ENCODE results near the gene CEACAM6.

Gene CEACAM6

DNA sequence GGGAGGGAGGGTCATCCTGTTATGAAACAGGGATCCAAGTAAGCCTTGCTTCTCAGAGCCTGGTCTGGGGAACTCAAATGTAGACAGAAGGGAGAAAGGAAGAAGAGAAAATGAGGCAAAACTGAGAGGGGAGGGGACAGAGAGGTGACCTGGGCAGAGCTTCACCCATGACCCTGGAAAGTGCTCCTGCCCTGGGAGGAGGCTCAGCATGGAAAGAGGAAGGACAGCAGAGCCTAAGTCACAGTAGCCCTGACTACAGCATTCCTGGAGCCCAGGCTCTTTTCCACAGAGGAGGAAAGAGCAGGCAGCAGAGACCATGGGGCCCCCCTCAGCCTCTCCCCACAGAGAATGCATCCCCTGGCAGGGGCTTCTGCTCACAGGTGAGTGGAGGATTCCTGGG is 41.0 kb downstream of the CEACAM6 start, which contains the start of gene CEACAM3:
Gene CEACAM3 (plus strand): TSS at position 226 of the 400 bp plus-strand sequence. CDS start 91 bp downstream, at position 317.
- no peak for DNase-seq (ENCODE audit: low read depth)

DNA sequence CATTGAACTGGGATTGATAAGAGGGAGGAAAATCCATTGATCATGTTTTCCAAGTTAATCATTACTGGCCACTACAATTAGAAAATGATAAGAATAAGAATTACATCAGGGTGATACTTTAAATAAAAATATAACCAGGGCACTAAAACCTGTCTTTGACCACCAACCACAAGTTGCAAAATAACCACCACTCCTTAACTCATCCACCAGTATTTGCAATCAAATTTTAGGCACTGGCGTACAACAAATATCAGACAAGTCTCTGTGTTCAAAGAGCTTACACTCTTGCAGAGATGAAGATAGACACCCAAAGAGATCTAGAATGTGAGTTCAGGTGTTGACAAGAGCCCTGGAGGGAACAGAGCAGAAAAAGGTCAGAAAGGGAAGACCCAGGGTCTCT is 41.6 kb downstream of the CEACAM6 start:
- no peak for DNase-seq (ENCODE audit: low read depth)

DNA sequence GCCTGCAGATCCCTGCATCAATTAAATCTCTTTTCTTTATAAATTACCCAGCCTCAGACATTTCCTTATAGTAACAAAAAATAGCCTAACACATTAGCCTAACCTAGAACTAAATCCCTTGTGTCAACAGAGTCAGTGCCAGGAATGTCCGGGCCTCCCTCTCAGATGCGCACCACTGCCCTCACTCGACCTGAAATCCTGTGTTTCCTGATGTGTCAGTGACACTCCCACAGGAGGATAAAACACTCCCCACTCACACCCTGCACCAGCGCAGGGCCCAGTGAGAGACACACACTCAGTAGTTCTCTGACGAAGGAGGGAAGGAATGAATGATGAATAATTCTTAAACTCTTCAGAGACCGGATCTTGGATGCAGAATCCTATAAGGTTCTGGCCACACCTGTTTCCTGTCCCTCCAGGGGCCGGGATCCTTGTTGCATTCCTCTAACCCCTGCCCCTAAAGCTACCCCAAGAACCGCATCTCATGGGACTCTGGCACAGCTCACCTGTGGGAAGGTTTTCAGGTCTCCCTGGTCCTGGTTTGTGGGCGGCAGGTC is 44.2 kb downstream of the CEACAM6 start:
- no peak for DNase-seq (ENCODE audit: low read depth)

DNA sequence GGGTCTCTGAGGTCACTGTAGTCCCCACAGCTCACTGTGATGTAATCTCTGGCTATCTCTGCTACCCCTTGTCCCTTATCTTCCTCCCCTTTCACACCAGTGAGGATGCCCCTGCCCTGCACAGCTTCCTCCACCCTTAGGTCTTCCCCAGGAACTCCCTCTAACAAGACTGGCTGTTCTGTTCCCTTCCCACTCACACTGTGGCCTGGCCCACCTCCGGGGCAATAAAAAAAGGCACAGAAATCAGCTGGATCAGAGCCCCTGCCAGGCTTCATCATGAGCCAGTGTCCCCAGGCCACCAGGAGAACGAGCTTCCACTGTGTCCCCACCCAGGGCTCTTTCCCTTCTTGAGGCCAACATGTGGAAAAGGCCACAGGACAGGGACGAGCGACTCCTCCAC is 45.7 kb downstream of the CEACAM6 start:
- DNase-seq (ENCODE audit: low read depth) = no peak

DNA sequence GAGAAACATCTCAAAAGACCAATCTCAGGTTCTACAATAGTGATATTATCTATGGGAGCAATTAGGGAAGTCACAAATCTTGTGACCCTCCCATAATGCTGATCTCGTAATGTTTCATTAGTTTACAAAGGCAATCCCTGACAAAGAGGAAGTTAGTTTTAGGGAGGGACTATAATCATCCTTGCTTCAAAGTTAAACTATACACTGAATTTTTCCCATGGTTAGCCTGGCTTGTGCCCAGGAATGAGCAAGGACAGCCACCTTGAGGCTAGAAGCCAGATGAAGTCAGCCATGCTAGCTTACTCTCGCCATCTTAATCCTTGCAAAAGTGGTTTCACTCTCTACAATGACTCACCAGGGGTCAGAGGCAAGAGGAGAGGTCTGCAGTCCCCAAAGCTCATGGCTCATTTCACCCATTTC is 46.5 kb downstream of the CEACAM6 start:
- no peak for DNase-seq (ENCODE audit: low read depth)

DNA sequence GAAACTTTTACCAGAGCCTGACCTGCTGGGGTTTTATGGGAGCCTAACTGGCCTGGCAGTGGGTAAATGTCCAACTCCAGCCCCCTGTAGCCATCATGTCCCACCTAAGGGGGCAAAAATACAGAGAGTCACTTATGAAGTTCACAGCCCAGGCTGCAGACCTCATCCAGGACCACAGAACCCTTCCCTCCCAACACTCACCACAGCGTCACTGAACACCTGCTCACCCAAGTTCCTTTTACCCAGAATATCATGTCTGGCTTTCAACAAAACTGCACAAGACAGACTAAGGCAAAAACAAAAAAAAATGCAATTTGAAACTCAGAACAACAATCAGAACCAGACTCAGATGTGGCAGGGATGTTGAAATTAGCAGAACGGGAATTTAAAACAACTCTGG is 47.4 kb downstream of the CEACAM6 start:
- DNase-seq (ENCODE audit: low read depth) = no peak

DNA sequence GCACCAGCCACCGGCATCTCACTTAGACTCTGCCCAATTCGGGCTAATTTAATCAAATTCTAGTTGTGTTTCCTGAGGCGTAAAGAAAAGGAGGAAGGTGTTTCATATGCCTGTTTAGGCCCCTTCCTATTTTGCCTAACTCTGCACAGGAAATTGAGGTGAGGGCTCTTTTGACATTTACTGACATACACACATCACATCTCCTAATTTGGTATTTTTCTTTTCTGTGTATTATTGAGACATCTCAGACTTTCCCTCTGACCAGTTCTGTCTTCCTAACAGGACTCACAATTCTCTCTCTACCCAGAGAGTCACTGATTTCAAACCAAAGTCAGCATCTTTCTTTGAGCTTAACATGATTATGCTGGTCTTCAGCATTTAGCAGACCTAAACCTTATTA is 49.0 kb downstream of the CEACAM6 start:
- no peak for DNase-seq (ENCODE audit: low read depth)

DNA sequence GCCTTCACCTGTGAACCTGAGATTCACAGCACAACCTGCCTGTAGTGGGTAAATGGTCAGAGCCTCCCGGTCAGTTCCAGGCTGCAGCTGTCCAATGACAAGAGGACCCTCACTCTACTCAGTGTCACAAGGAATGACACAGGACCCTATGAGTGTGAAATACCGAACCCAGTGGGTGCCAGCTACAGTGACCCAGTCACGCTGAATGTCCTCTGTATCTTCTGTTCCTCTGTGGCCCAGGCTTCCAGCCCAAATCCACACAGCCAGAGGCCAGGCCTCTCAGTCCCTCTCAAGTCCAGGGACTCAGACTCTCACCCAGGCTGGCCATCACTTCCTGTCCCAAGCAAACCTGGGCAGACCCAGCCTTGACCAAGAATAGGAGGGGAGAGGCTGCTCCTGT is 51.8 kb downstream of the CEACAM6 start:
- no peak for DNase-seq (ENCODE audit: low read depth)

DNA sequence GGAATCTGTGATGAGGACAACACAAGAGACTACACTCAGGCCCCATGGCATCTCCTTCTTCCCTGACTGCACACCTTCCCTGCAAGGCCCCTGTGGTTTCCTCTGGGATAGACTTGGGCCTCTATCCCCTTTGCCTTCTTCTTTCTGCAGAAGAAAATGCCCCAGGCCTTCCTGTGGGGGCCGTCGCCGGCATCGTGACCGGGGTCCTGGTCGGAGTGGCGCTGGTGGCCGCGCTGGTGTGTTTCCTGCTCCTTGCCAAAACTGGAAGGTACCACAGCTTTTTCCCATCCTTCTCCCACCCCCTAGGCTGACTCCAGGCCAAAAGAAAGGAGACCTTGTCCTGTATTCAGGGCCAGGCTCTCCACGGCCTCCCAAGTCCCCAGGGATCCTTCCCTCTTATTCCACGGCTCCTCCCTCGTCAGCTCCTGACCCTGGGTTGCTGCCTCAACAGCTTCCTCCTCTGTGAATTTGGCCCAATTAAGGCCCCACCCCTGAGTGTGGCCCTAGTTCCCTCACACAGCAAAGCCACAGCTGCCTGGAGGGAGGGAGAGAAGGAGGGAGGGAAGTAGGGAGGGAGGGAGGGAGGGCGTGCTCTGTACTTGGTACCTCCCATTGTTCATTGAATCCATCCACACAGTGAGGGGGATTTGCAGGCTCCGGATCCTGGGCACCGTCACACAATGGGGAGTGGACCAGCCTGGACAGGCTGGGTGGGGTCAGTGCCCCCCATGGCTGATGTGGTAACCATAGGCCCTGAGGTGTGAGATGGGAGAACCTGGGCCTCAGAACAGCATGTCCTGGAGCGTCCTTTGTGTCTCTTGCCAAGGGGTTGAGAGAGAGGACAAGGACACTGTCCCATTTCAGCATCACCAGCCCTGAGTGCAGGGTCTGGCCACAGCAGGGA is 53.6 kb downstream of the CEACAM6 start:
- no peak for DNase-seq (ENCODE audit: low read depth)

DNA sequence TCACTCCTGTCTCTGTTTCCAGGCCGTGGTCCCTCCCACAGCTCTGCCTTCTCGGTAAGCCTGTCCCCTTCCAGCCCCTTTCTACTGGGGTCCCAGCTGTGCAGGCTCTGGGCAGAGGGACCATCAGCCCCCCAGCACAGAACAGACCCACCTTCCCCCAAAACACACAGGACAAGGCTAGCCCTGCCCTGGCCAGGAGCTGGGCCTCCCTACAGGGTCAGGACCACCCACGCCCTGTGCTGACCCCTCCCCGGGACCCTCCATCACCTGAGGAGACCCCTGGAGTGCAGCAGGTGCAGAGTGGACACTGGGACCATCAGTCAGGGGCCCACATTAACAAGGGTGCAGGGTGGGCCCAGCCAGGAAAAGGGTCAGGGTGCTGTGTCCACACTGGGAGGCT is 55.0 kb downstream of the CEACAM6 start:
- DNase-seq (ENCODE audit: low read depth) = no peak

DNA sequence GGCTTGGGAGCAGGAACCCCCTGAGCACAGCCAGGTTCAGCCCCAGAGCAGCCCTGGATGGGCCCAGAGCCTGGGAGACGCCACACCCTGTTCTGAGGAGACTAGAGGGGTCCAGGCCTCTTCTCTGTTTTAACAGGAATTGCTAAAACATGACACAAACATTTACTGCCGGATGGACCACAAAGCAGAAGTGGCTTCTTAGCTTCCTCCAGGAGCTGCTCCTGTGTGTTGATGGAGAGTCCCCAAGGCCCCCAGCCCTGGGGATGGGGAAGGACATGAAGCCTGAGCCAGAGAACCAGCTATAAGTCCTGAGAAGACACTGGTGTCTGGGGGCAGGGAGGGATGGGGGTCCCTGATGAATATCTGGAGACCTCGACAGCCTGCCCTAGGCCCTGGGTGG is 55.7 kb downstream of the CEACAM6 start:
- no peak for DNase-seq (ENCODE audit: low read depth)

DNA sequence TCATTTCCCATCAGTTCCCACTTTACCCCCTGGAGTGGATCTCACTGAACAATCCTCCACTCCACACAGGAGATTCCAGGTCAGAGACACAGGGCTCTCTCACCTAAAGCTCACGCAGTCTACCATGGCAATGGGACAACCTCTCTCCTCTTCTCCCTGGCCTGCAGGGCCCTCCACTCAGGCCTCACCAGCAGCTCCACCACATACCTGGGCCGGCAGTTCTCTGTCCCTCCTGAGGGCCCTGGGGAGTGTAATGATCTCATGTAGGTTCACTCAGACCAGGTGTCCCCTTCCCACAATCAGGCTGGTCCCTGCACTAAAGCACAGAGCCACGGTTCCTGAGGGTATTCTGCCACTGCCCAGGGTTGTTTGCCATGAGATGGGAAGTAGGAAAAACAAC is 56.7 kb downstream of the CEACAM6 start:
- DNase-seq (ENCODE audit: low read depth) = no peak

DNA sequence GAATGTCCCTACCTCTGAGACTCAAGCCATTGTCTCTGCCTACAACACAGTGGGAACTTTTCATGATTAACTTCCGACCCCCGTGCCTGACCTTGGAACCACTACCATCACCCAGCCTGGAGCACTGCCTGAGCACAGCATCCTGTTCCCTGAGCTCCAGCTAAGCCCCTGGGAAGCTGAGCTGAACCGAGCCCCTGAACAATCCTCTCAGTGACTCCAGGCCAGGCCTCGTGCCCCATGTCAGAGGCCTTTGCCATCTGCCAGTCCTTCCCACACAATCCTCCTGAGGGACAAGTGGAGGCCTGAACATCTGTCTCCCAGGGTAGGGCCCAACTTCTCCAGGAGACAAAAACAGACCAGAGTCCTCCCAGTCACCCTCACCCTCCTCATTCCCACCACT is 58.6 kb downstream of the CEACAM6 start:
- DNase-seq (ENCODE audit: low read depth) = no peak

DNA sequence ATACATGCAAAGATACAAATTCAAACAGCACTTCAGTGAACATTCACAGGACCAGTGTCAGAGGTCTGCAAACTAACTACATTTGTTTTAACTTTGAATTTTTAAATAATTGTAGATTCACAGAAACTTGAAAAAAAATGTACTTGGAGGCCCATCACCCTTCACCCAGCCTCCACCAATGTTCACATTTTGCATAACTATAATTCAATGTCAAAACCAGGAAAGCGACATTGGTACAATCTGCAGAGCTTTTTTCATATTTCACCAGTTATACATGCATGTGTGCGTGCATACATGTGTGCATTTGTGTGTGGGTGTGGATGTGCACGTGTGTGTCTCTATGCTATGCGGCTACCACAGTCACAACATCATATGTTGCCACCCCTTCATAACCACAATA is 60.0 kb downstream of the CEACAM6 start:
- DNase-seq (ENCODE audit: low read depth) = no peak

DNA sequence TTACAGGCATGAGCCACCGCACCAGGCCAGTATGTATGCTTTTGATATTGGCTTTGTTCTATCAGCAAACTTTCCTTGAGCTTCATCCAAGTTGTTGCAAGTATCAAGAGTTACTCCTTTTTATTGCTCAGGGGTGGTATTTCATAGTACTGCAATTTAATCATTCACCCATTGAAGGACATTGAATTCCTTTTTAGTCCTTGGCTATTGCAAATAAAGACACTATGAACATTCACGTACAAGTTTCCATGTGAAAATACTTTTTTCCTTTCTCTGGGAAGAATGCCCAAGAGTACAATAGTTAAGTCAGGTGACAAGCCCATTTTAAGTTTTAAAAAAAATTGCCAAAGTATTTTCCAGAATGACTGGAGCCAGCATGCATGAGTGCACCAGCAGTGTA is 61.4 kb downstream of the CEACAM6 start:
- DNase-seq (ENCODE audit: low read depth) = no peak

DNA sequence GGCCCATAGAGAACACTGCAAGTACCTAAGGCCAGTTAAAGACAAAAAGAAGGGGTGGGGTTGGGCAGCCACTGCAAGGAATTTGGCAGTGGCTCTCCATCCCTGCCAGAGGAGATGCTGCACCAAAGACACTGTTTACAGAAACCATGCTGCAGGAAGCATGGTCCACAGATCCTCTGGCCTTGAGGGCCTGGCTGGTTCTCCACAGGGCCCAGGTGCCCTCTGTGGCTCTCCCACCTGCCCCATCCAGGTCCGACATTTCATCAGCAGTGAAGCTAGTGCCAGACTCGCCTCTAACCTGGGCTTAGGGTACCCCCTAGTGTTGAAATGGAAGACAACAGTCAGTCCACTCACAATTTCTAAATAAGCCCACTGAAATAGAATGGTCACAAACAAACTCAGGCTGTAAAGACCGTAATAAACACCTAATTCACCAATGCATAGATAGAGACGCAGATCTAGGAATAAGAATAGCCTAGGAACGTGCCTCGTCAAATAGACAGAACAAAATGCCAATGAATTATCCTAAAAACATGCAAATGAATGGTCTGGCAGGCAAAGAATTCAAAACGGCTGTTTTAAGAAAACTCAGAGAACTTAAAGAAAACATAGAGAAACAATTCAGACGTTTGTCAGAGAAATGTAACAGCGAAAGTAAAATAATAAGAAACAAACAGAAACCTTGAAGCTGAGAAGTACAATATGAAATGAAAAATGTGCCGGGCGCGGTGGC is 65.8 kb downstream of the CEACAM6 start:
- no peak for DNase-seq (ENCODE audit: low read depth)

Data from GM04504 (cell line).